Thoracic aorta (tissue), 2 donors: Measurements from ENCODE around the gene RAPGEF2. TPM values are rescaled to one million over a fixed set of nuclear protein-coding genes. Genes with fewer than 3 reads are reported as not detected.
A peak's percentile ranks its signal among the peaks of the same experiment; 100 is the strongest.

Experiments used
- ATAC-seq: fragments of 150-250 bp; one replicate; pipeline ENCODE4 v1.8.0; 2017; ENCODE audit warnings: low read depth; ENCODE audit not compliant: insufficient number of reproducible peaks, low FRiP score
- DNase-seq: peaks from one replicate; pipeline ENCODE4 v3.0.0-alpha.2; 2020; ENCODE audit warnings: low spot score
- H3K27ac ChIP-seq, 2 donors: fragments of 200-600 bp; sonication (generic); 1 replicate in 1 of 2; 2 replicates in 1 of 2; pipeline ENCODE4 v1.5.1; 2016; ENCODE audit warnings: mild to moderate bottlenecking in 2 of 2, moderate library complexity in 2 of 2
- H3K27me3 ChIP-seq: fragments of 200-600 bp; sonication (generic); replicated peaks from 2 replicates; pipeline ENCODE4 v1.6.0; 2016; ENCODE audit warnings: mild to moderate bottlenecking; ENCODE audit not compliant: insufficient read depth
- H3K36me3 ChIP-seq: fragments of 200-600 bp; sonication (generic); one replicate; pipeline ENCODE4 v1.5.1; 2016
- H3K4me1 ChIP-seq, 2 donors: fragments of 200-600 bp; sonication (generic); 1 replicate in 1 of 2; 2 replicates in 1 of 2; pipeline versions ENCODE4 v1.5.1 to v1.6.0; 2016; ENCODE audit warnings: low read depth in 2 of 2, mild to moderate bottlenecking in 1 of 2; ENCODE audit not compliant: control insufficient read depth in 1 of 2
- H3K4me3 ChIP-seq: fragments of 200-600 bp; sonication (generic); 2 replicates; pipeline ENCODE4 v1.5.1; 2016; ENCODE audit warnings: mild to moderate bottlenecking
- H3K9me3 ChIP-seq: fragments of 200-600 bp; sonication (generic); 2 replicates; pipeline ENCODE4 v1.5.1; 2016
- CTCF ChIP-seq: fragments of 200-600 bp; sonication (generic); IDR thresholded peaks from one replicate; pipeline ENCODE4 v1.5.1; 2019; ENCODE audit warnings: antibody characterized with exemption
- total RNA-seq, 2 donors: library from RNA; depleted of rRNA; stranded (reverse); fragments of >200 nt; gene quantifications; one replicate each; pipeline versions ENCODE4 v1.1.0 to v1.2.3, GENCODE V29; 2016

The RAPGEF2 gene
- total RNA-seq, 2 donors from 2014 or later, result 63.0 to 63.6 TPM

- DNase-seq (no peak), ATAC-seq (no peak)
- H3K4me3 ChIP-seq, result no peak overlapping the region
- peaks cover 3 to 12% of the 10 kb centered on the region in 2 donors for H3K4me1 ChIP-seq
- H3K27ac ChIP-seq, result no peak overlapping the region
- TF ChIP-seq CTCF, result no peak
- no peaks in the 10 kb centered on the region for H3K36me3 ChIP-seq
- H3K27me3 ChIP-seq, result no peaks in the 10 kb centered on the region
- H3K9me3 ChIP-seq, result no peaks in the 10 kb centered on the region
Observed at GRCh38 chr4:159098482-159099127, 4.3 kb upstream of the RAPGEF2 start.

GRCh38 chr4:159101988-159102621 is 774 bp upstream of the RAPGEF2 start:
- no peak for ATAC-seq
- no peak for TF ChIP-seq CTCF
- H3K4me1 ChIP-seq, result peaks cover 18 to 26% of the 10 kb centered on the region in 2 donors
- DNase-seq, result no peak
- H3K9me3 ChIP-seq, result no peaks in the 10 kb centered on the region
- H3K4me3 ChIP-seq, result peak overlapping the region; percentile 81
- H3K36me3 ChIP-seq, result no peaks in the 10 kb centered on the region
- H3K27me3 ChIP-seq, result no peaks in the 10 kb centered on the region
- H3K27ac ChIP-seq, result peak overlapping the region; percentile 88 to 96

GRCh38 chr4:159103384-159103990 is 608 bp downstream of the RAPGEF2 start:
- H3K9me3 ChIP-seq, result no peaks in the 10 kb centered on the region
- H3K4me3 ChIP-seq, result peak overlapping the region; percentile 81
- no peaks in the 10 kb centered on the region for H3K36me3 ChIP-seq
- no peaks in the 10 kb centered on the region for H3K27me3 ChIP-seq
- no peak for TF ChIP-seq CTCF
- ATAC-seq, result peak; percentile 13
- peak overlapping the region; percentile 88 to 96 for H3K27ac ChIP-seq
- peaks cover 26 to 38% of the 10 kb centered on the region in 2 donors for H3K4me1 ChIP-seq
- DNase-seq, result peak; percentile 5

GRCh38 chr4:159104694-159105414 is 2.0 kb downstream of the RAPGEF2 start:
- TF ChIP-seq CTCF, result peak; percentile 20
- ATAC-seq (no peak), DNase-seq (no peak)
- H3K36me3 ChIP-seq, result no peaks in the 10 kb centered on the region
- H3K9me3 ChIP-seq, result no peaks in the 10 kb centered on the region
- no peaks in the 10 kb centered on the region for H3K27me3 ChIP-seq
- H3K4me1 ChIP-seq, result peaks cover 26 to 52% of the 10 kb centered on the region in 2 donors
- H3K27ac ChIP-seq, result peak overlapping the region; percentile 62 to 71
- peak overlapping the region; percentile 81 for H3K4me3 ChIP-seq
